H9 (cell line): ENCODE results near the gene EED. TPM values are rescaled to one million over a fixed set of nuclear protein-coding genes. Genes with fewer than 3 reads are reported as not detected.

Source experiments
- DNase-seq: peaks from one replicate; pipeline ENCODE4 v3.0.0-alpha.2; 2017
- H2AFZ ChIP-seq: one replicate; pipeline ENCODE4 v1.6.1; 2013; ENCODE audit warnings: mild to moderate bottlenecking, low read length, control low read depth, moderate library complexity
- H2AK5ac ChIP-seq: 2 replicates; pipeline ENCODE4 v1.6.1; 2013; ENCODE audit warnings: low read length, control low read depth, mixed read lengths; ENCODE audit not compliant: insufficient read length
- H2BK120ac ChIP-seq: one replicate; pipeline ENCODE4 v1.6.1; 2013; ENCODE audit warnings: low read depth, mild to moderate bottlenecking, low read length, control low read depth, inconsistent platforms; ENCODE audit not compliant: poor library complexity, severe bottlenecking
- H2BK12ac ChIP-seq: 2 replicates; pipeline ENCODE4 v1.6.1; 2013; ENCODE audit warnings: low read length, control low read depth, mixed read lengths, low read depth; ENCODE audit not compliant: insufficient read length
- H2BK15ac ChIP-seq: 2 replicates; pipeline ENCODE4 v1.6.1; 2013; ENCODE audit warnings: low read depth, low read length, control low read depth
- H2BK20ac ChIP-seq: one replicate; pipeline ENCODE4 v1.6.1; 2013; ENCODE audit warnings: low read depth, mild to moderate bottlenecking, low read length, control low read depth, inconsistent platforms; ENCODE audit not compliant: poor library complexity, severe bottlenecking
- H2BK5ac ChIP-seq: 2 replicates; pipeline ENCODE4 v1.6.1; 2013; ENCODE audit warnings: low read length, control low read depth, mixed read lengths; ENCODE audit not compliant: insufficient read length
- H3K14ac ChIP-seq: 2 replicates; pipeline ENCODE4 v1.6.1; 2013; ENCODE audit warnings: low read length, control low read depth; ENCODE audit not compliant: insufficient read depth
- H3K18ac ChIP-seq: 2 replicates; pipeline ENCODE4 v1.6.1; 2013; ENCODE audit warnings: low read depth, mild to moderate bottlenecking, mixed read lengths, low read length, control low read depth; ENCODE audit not compliant: insufficient read length
- H3K23ac ChIP-seq: 2 replicates; pipeline ENCODE4 v1.6.1; 2013; ENCODE audit warnings: low read length, control low read depth, mixed read lengths, low read depth; ENCODE audit not compliant: insufficient read length
- H3K23me2 ChIP-seq: 2 replicates; pipeline ENCODE4 v1.6.1; 2013; ENCODE audit warnings: low read depth, mild to moderate bottlenecking, mixed read lengths, low read length, control low read depth; ENCODE audit not compliant: insufficient read length, poor library complexity, severe bottlenecking
- H3K27ac ChIP-seq: 2 replicates; pipeline ENCODE4 v1.5.1; 2013; ENCODE audit warnings: low read length, control low read depth, mixed read lengths, low read depth; ENCODE audit not compliant: insufficient read length
- H3K27me3 ChIP-seq: 2 replicates; pipeline ENCODE4 v1.6.1; 2013; ENCODE audit warnings: low read length, control low read depth, inconsistent platforms; ENCODE audit not compliant: insufficient read depth
- H3K4ac ChIP-seq: 2 replicates; pipeline ENCODE4 v1.6.1; 2013; ENCODE audit warnings: low read depth, mild to moderate bottlenecking, control low read depth, inconsistent platforms, low read length, moderate library complexity
- H3K4me1 ChIP-seq: 2 replicates; pipeline ENCODE4 v1.6.1; 2013; ENCODE audit warnings: low read length, control low read depth, inconsistent platforms; ENCODE audit not compliant: insufficient read depth
- H3K4me2 ChIP-seq: 2 replicates; pipeline ENCODE4 v1.6.1; 2013; ENCODE audit warnings: low read length, control low read depth, mixed read lengths; ENCODE audit not compliant: insufficient read length, insufficient read depth
- H3K56ac ChIP-seq: 2 replicates; pipeline ENCODE4 v1.6.1; 2013; ENCODE audit warnings: low read depth, mild to moderate bottlenecking, mixed read lengths, low read length, control low read depth; ENCODE audit not compliant: insufficient read length
- H3K79me1 ChIP-seq: 2 replicates; pipeline ENCODE4 v1.6.1; 2013; ENCODE audit warnings: low read depth, mild to moderate bottlenecking, moderate library complexity, low read length, control low read depth, inconsistent platforms; ENCODE audit not compliant: insufficient read depth, poor library complexity, severe bottlenecking
- H3K79me2 ChIP-seq: 2 replicates; pipeline ENCODE4 v1.6.1; 2013; ENCODE audit warnings: low read length, control low read depth, inconsistent platforms; ENCODE audit not compliant: insufficient read depth
- H3K9ac ChIP-seq: 2 replicates; pipeline ENCODE4 v1.6.1; 2013; ENCODE audit warnings: low read length, control low read depth, mixed read lengths; ENCODE audit not compliant: insufficient read length; ENCODE audit errors: extremely low read depth
- H3K9me3 ChIP-seq: one replicate; pipeline ENCODE4 v1.6.1; 2013; ENCODE audit warnings: low read depth, low read length, inconsistent platforms; ENCODE audit not compliant: control insufficient read depth
- H3T11ph ChIP-seq: one replicate; pipeline ENCODE4 v1.6.1; 2013; ENCODE audit warnings: mild to moderate bottlenecking, low read length, control low read depth, inconsistent platforms
- H4K20me1 ChIP-seq: one replicate; pipeline ENCODE4 v1.6.1; 2013; ENCODE audit not compliant: control insufficient read depth, insufficient read length, insufficient read depth
- H4K5ac ChIP-seq: 2 replicates; pipeline ENCODE4 v1.6.1; 2013; ENCODE audit warnings: low read depth, mild to moderate bottlenecking, mixed read lengths, low read length, control low read depth; ENCODE audit not compliant: insufficient read length
- H4K8ac ChIP-seq: replicated peaks from 2 replicates; pipeline ENCODE4 v1.6.1; 2013; ENCODE audit warnings: low read length, control low read depth, mixed read lengths, low read depth; ENCODE audit not compliant: insufficient read length
- H4K91ac ChIP-seq: 2 replicates; pipeline ENCODE4 v1.6.1; 2013; ENCODE audit warnings: low read depth, mild to moderate bottlenecking, moderate library complexity, mixed read lengths, low read length, control low read depth; ENCODE audit not compliant: insufficient read length
- H3K27ac Mint-ChIP-seq, 3 experiments: 2 replicates in 2 of 3; 3 replicates in 1 of 3; pipeline ENCODE4 v1.8.0; 2020 to 2021; ENCODE audit warnings: mixed read lengths in 3 of 3, mild to moderate bottlenecking in 1 of 3, moderate library complexity in 1 of 3
- H3K27me3 Mint-ChIP-seq: 2 replicates; pipeline ENCODE4 v1.8.0; 2021; ENCODE audit warnings: low read depth, mild to moderate bottlenecking, moderate library complexity, mixed read lengths
- H3K36me3 Mint-ChIP-seq, 3 experiments: 2 replicates in 2 of 3; 3 replicates in 1 of 3; pipeline ENCODE4 v1.8.0; 2020 to 2021; ENCODE audit warnings: low read depth in 3 of 3, mixed read lengths in 3 of 3; ENCODE audit not compliant: insufficient read depth in 1 of 3
- H3K4me1 Mint-ChIP-seq, 2 experiments: 2 replicates each; pipeline ENCODE4 v1.8.0; 2020; ENCODE audit warnings: mixed read lengths in 2 of 2
- H3K4me3 Mint-ChIP-seq, 2 experiments: 2 replicates in 1 of 2; 3 replicates in 1 of 2; pipeline ENCODE4 v1.8.0; 2020 to 2021; ENCODE audit warnings: mild to moderate bottlenecking in 2 of 2, mixed read lengths in 2 of 2, moderate library complexity in 1 of 2
- H3K9me3 Mint-ChIP-seq, 2 experiments: 2 replicates in 1 of 2; 3 replicates in 1 of 2; pipeline ENCODE4 v1.8.0; 2020; ENCODE audit warnings: mild to moderate bottlenecking in 2 of 2, mixed read lengths in 2 of 2, moderate library complexity in 1 of 2
- CTCF ChIP-seq: fragments of 200-600 bp; sonication (generic); conservative IDR thresholded peaks from 3 replicates; pipeline ENCODE4 v1.8.0; 2021; ENCODE audit warnings: antibody characterized with exemption, mild to moderate bottlenecking
- WGBS: extraction: QIAGEN DNeasy Blood & Tissue Kit; methylation state at CpG from one replicate; pipeline ENCODE4 v1.1.7; 2013; ENCODE audit warnings: missing lambda C conversion rate, low lambda C conversion rate, mixed read lengths; ENCODE audit not compliant: insufficient read length; ENCODE audit errors: extremely low coverage; 5-methylcytosine and 5-hydroxymethylcytosine counted together
- total RNA-seq: library from RNA; stranded (reverse); gene quantifications from 2 replicates; pipeline ENCODE4 v1.2.1, GENCODE V29; 2021

Gene EED
- total RNA-seq, 1 experiment from 2014 or later = 34.1 TPM

DNA sequence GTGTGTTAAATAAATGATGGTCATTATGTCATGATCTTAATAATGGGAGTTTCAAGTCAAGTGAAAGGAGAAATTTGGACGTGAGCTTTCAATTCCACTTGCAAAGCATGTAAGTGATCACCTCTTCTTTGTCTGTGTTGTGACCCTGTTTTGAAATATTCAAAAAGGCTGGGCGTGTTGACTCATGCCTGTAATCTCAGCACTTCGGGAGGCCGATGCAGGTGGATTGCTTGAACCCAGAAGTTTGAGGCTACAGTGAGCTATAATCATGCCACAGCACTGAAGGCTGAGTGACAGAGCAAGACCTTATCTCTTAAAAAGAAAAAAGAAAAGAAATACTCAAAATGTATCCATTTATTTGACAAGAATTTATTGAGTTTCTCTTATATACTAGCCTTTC lies 32.9 kb upstream of the EED start:
- H4K91ac ChIP-seq = no peak overlapping the region
- H3K14ac ChIP-seq = no peak overlapping the region
- H3K27ac ChIP-seq = no peak overlapping the region
- no peaks in the 10 kb centered on the region for H3K36me3 Mint-ChIP-seq
- no peaks in the 10 kb centered on the region; the same call in 1 of the 2 replicates for H3K27me3 Mint-ChIP-seq
- no peak overlapping the region for H3K27ac Mint-ChIP-seq
- H4K8ac ChIP-seq = no peak overlapping the region
- no peaks in the 10 kb centered on the region for H3K4me1 ChIP-seq
- H3K9me3 Mint-ChIP-seq = no peaks in the 10 kb centered on the region
- no peak overlapping the region for H3K56ac ChIP-seq
- no peak for TF ChIP-seq CTCF
- no peak for DNase-seq
- H3K23me2 ChIP-seq = no peaks in the 10 kb centered on the region
- H2BK12ac ChIP-seq = no peak overlapping the region
- no peak overlapping the region for H3K4me2 ChIP-seq
- H2AFZ ChIP-seq = no peak overlapping the region
- no peak overlapping the region for H2BK15ac ChIP-seq
- H3K79me1 ChIP-seq = no peaks in the 10 kb centered on the region
- H3K23ac ChIP-seq = no peak overlapping the region
- H2BK20ac ChIP-seq = no peak overlapping the region
- H3K4ac ChIP-seq = no peak overlapping the region
- no peak overlapping the region for H3K18ac ChIP-seq
- WGBS = no CpG with 5 or more reads among the region's 4 CpGs
- no peak overlapping the region for H2BK5ac ChIP-seq
- H3K9ac ChIP-seq = no peak overlapping the region
- no peaks in the 10 kb centered on the region for H3K9me3 ChIP-seq
- H2BK120ac ChIP-seq = no peak overlapping the region
- no peak overlapping the region for H3K4me3 Mint-ChIP-seq
- no peak overlapping the region for H3T11ph ChIP-seq
- H4K5ac ChIP-seq = no peak overlapping the region
- H3K79me2 ChIP-seq = no peaks in the 10 kb centered on the region
- no peak overlapping the region for H2AK5ac ChIP-seq
- no peaks in the 10 kb centered on the region for H4K20me1 ChIP-seq
- H3K27me3 ChIP-seq = no peaks in the 10 kb centered on the region
- no peaks in the 10 kb centered on the region for H3K4me1 Mint-ChIP-seq
